Heart left ventricle (tissue), 16 donors: ENCODE data around the gene SLFN5. TPM values are rescaled to one million over a fixed set of nuclear protein-coding genes. Genes with fewer than 3 reads are reported as not detected.

Experiments used
- ATAC-seq, 4 donors: fragments of 200-7000 bp; cut with Tn5 transposase; one replicate each; pipeline ENCODE4 v1.9.1; 2020 to 2022; ENCODE audit warnings: moderate library complexity in 4 of 4, mild to moderate bottlenecking in 3 of 4, moderate number of reproducible peaks in 1 of 4
- DNase-seq, 5 donors: peaks; one replicate each; pipeline ENCODE4 v3.0.0-alpha.2; 2020
- H3K27ac ChIP-seq, 12 donors: fragments of 200-600 bp; sonication (generic) in 4 of 12; one replicate each; pipeline versions ENCODE4 v1.5.0 to v1.8.0; 2016 to 2022; ENCODE audit warnings: mild to moderate bottlenecking in 2 of 12
- H3K27me3 ChIP-seq, 9 donors: fragments of 200-600 bp; sonication (generic) in 2 of 9; one replicate each; pipeline versions ENCODE4 v1.5.1 to v1.8.0; 2016 to 2022; ENCODE audit warnings: mild to moderate bottlenecking in 3 of 9
- H3K36me3 ChIP-seq, 9 donors: fragments of 200-600 bp; sonication (generic) in 2 of 9; one replicate each; pipeline versions ENCODE4 v1.5.0 to v1.8.0; 2018 to 2022; ENCODE audit warnings: mild to moderate bottlenecking in 2 of 9
- H3K4me1 ChIP-seq, 12 donors: fragments of 200-600 bp; sonication (generic) in 4 of 12; one replicate each; pipeline versions ENCODE4 v1.5.0 to v1.8.0; 2016 to 2022; ENCODE audit warnings: mild to moderate bottlenecking in 3 of 12
- H3K4me3 ChIP-seq, 12 donors: fragments of 200-600 bp; sonication (generic) in 4 of 12; one replicate each; pipeline versions ENCODE4 v1.5.0 to v1.8.0; 2017 to 2022; ENCODE audit warnings: mild to moderate bottlenecking in 9 of 12, moderate library complexity in 4 of 12
- H3K9me3 ChIP-seq, 12 donors: fragments of 200-600 bp; sonication (generic) in 4 of 12; one replicate each; pipeline versions ENCODE4 v1.5.0 to v1.8.0; 2016 to 2022; ENCODE audit warnings: mild to moderate bottlenecking in 1 of 12
- CTCF ChIP-seq, 12 donors: fragments of 200-600 bp; sonication (generic) in 4 of 12; IDR thresholded peaks; one replicate each; pipeline versions ENCODE4 v1.5.0 to v1.8.0; 2018 to 2022; ENCODE audit warnings: antibody characterized with exemption in 12 of 12, mild to moderate bottlenecking in 5 of 12
- POLR2A ChIP-seq, 2 donors: fragments of 450-650 bp; IDR thresholded peaks; one replicate each; pipeline ENCODE4 v1.6.1; 2017; ENCODE audit warnings: antibody characterized with exemption in 2 of 2, mild to moderate bottlenecking in 2 of 2, moderate library complexity in 2 of 2
- WGBS, 4 donors: extraction: QIAGEN DNeasy Blood & Tissue Kit in 2 of 4; methylation state at CpG; one replicate each; pipeline versions ENCODE4 v1.1.5 to v1.1.7; 2013 to 2018; 5-methylcytosine and 5-hydroxymethylcytosine counted together
- intact Hi-C, 10 donors: fragments of 100-400 bp; cut with DNase I; formaldehyde crosslinking; loops; one replicate each; pipeline versions ENCODE4 v1.11.1 to v1.14.2; 2022
- polyA plus RNA-seq, 2 donors: library from polyadenylated mRNA; stranded (reverse); fragments of 200-250 nt; gene quantifications; one replicate each; pipeline ENCODE4 v1.2.3, GENCODE V29; 2013
- total RNA-seq, 9 donors: library from RNA; depleted of rRNA in 2 of 9; stranded (reverse); fragments of >200 nt in 2 of 9; fragmentation: NEBNext Ultra II Directional in 3 of 9; extraction: Animal tissue kit (Norgen Biotek cat#: 25700) in 3 of 9; gene quantifications; one replicate each; pipeline versions ENCODE4 v1.1.0 to v1.2.4, GENCODE V29; 2016 to 2023
- donor health status: ischemic (EF 13 %, LVEDD 7.1; RV severe dilation, severe dysfunction).
- donor health status: healthy with polysubstance abuse.
- donor health status: DM: no; HTN: yes; CAD: no.
- donor health status: DM: no; HTN: no; CAD: no.
- donor health status: ischemic (EF 25% LVEDD 6.9; RV normal size, moderate dysfunction).
- donor health status: ischemic (EF 25% LVEDD 5.7; RV mildly dilated, moderate dysfunction).
- donor health status: healthy.
- donor health status: DM: yes; HTN: yes; CAD: no.
- donor health status: ischemic (EF 35%, LVEDD 5.7; RV mildly dilated, moderate dysfunction).
- donor health status: nonischemic (EF 11% LVEDD 7.7; RV severe dilation, severe dysfunction).
- donor health status: DM: yes; HTN: yes; CAD: no.
- donor health status: PGD.
- donor health status: ischemic (EF 29% LVEDD 5.4; RV normal size, mild dysfunction).
- donor health status: nonischemic (EF 23%, LVEDD 6.1; RV moderate dilation, normal function).

SLFN5 gene
- total and polyA plus RNA-seq, 11 donors, result 3.0 to 41.4 (median 13.7) TPM

GRCh38 chr17:35312346-35312745, 69.5 kb downstream of the SLFN5 start:
- 56 to 65% (median 59%) methylated on average over 3 of the region's 3 CpGs for WGBS, 4 donors

GRCh38 chr17:35312790-35313711, 70.2 kb downstream of the SLFN5 start:
- WGBS, 4 donors, result 8 to 17% (median 11%) methylated on average over 13 to 20 of the region's 20 CpGs
- Histone ChIP-seq H3K27me3 (no peaks in the 10 kb centered on the region), H3K4me3 (peak overlapping the region in 11 of 12 donors; percentile 19 to 63 (median 49)), H3K27ac (peak overlapping the region; percentile 49 to 87 (median 78)), H3K4me1 (peaks cover 0 to 36% (median 31%) of the 10 kb centered on the region in 12 donors), H3K9me3 (peaks cover 0 to 11% (median 0%) of the 10 kb centered on the region in 12 donors), H3K36me3 (no peaks in the 10 kb centered on the region)
- ATAC-seq, result peak; percentile 80 to 90 (median 87)
- peak; percentile 44 to 68 (median 49) for DNase-seq
- peak; percentile 66 to 87 (median 82) for TF ChIP-seq CTCF (IDR thresholded peaks at IDR 0.05)
- TF ChIP-seq POLR2A (IDR thresholded peaks at IDR 0.05), result peak in 1 of 2 donors; percentile 12
- intact Hi-C loops, result loop anchor here (1.0 to 10.0 kb wide), 17 partner anchors 34 to 434 kb away; partner anchors contain the start of genes SLFN11 (in 6 of the 10), SLFN12 (in 3 of the 10), SLFN13 (in 1 of the 10) and SLFN5 (in 1 of the 10)

More at GRCh38 chr17:35312346-35312745, 69.5 kb downstream of the SLFN5 start:
- intact Hi-C loops, result loop anchor here in 9 of 10 donors (2.0 to 10.0 kb wide), 16 partner anchors 35 to 435 kb away; partner anchors contain the start of genes SLFN11 (in 6 of the 9), SLFN12 (in 3 of the 9), SLFN13 (in 1 of the 9) and SLFN5 (in 1 of the 9)
- H3K9me3 ChIP-seq, result peaks cover 0 to 11% (median 0%) of the 10 kb centered on the region in 12 donors
- TF ChIP-seq CTCF (IDR thresholded peaks at IDR 0.05) (no peak), POLR2A (IDR thresholded peaks at IDR 0.05) (no peak)
- H3K27me3 ChIP-seq, result no peaks in the 10 kb centered on the region
- no peak for DNase-seq
- H3K27ac ChIP-seq, result peak overlapping the region in 4 of 12 donors; percentile 61 to 85 (median 70)
- no peak for ATAC-seq
- H3K4me3 ChIP-seq, result no peak overlapping the region
- peaks cover 0 to 36% (median 31%) of the 10 kb centered on the region in 12 donors for H3K4me1 ChIP-seq
- no peaks in the 10 kb centered on the region for H3K36me3 ChIP-seq

GRCh38 chr17:35313875-35314409, 71.1 kb downstream of the SLFN5 start:
- WGBS, 4 donors, result 15 to 30% (median 27%) methylated on average over 18 to 19 of the region's 19 CpGs
- H3K27ac ChIP-seq, result peak overlapping the region; percentile 49 to 87 (median 78)
- H3K4me3 ChIP-seq, result peak overlapping the region in 11 of 12 donors; percentile 19 to 63 (median 49)
- H3K4me1 ChIP-seq, result peaks cover 0 to 40% (median 31%) of the 10 kb centered on the region in 12 donors
- no peaks in the 10 kb centered on the region for H3K27me3 ChIP-seq
- DNase-seq, result peak; percentile 57 to 83 (median 73)
- ATAC-seq, result peak; percentile 21 to 63 (median 56)
- intact Hi-C loops, result loop anchor here (1.0 to 10.0 kb wide), 19 partner anchors 27 to 433 kb away; partner anchors contain the start of genes SLFN11 (in 6 of the 10), SLFN12 (in 4 of the 10), SLFN13 (in 1 of the 10) and SLFN5 (in 1 of the 10)
- H3K9me3 ChIP-seq, result peaks cover 0 to 8% (median 0%) of the 10 kb centered on the region in 12 donors
- no peaks in the 10 kb centered on the region for H3K36me3 ChIP-seq
- TF ChIP-seq POLR2A (IDR thresholded peaks at IDR 0.05), result no peak
- no peak for TF ChIP-seq CTCF (IDR thresholded peaks at IDR 0.05)
